Activated CD8-positive, alpha-beta memory T cell treated with anti-CD3 and anti-CD28 coated beads, Interleukin-2, amount 50 U/mL, for 1 hour (primary cell): ENCODE data around the gene FAM184B.
A peak's percentile ranks its signal among the peaks of the same experiment; 100 is the strongest.

ENCODE experiments used
- DNase-seq: peaks from one replicate; pipeline ENCODE4 v3.0.0-alpha.2; 2020; ENCODE audit errors: extremely low read depth

FAM184B gene

DNA sequence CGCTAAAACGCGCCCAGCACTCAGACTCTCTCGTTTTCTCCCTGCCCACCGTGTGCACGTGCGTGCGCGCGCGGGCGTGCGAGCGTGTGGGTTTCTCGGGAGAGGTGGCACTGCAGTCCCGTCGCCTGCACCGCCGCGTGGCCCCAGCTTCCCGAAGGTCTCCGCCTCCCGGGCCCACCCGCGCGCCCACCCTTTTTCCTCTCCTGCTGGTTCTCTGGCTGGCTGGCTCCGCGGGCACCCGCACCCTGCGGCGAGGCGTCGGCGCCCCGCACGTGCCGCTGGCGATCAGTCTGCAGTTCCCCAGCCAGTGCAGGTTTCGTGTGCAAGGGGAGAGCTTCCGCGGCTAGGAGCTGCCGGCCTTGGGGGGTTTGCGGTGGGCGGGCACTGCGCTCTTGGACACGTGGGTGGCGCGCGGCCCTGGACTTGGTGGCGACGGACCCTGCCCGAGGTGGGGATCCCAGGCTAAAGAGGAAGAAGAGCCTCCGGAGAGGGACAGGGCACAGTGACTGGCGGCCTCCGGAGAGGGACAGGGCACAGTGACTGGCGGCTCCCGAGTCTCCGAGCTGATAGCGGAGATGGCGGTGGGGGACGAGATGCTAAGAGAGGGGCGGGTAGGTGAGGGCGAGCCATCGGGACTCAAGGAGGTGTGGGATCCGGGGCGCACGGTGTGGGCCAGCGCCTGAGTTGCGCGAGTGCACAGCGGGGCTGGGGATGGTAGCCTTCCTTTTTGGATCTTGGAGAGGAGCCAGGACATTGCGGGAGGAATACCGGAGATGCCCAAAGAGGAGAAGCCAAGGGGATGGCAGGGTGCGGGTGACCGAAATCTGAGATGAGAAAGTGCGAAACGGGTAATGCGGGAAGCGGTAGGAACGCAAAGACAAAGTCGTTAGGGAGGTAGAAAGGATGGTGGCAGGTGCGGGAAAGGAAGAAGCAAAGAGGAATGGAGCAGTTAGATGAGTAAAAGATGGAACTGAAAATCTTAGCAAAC lies at the start of gene FAM184B:
FAM184B (minus strand) TSS at position 322 of the 988 bp plus-strand sequence. CDS start 322 bp downstream, outside the sequence.
- no peak for DNase-seq

DNA sequence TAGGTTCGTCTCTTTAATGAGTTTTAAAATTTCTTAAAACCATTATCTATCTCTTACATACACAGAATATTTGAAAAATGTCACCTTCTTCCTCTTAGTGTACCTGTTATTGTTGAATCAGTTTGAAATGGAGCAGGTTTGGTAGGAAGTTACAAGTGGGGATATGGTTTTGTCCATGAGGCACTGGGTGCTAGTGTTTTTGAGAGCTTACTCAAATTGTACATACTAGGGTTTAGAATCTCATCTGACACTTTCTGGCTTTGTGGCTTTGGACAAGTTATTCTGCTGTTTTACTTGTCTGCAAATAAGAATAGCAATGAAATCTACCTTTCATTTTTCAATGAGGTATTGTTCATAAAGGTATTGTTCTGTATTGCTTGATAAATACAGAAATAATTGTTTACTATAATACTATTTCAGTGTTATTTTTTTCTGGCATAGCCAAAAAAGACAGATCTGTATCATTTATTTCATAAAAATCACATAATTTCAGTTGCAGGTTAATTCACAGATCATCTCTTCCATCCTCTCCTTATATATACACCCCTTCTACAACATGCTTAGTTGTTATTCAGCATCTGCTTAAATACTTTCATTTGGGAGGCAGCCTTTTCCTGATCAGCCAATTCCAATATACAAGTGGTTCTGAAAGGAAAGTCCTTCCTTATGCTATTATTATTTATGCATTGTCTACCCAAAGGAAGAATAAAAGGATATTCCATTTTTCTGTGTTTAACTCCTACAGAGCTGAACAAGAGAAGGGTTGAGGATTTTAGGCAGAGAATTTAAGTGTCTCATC lies 42.6 kb upstream of the FAM184B start:
- no peak for DNase-seq

DNA sequence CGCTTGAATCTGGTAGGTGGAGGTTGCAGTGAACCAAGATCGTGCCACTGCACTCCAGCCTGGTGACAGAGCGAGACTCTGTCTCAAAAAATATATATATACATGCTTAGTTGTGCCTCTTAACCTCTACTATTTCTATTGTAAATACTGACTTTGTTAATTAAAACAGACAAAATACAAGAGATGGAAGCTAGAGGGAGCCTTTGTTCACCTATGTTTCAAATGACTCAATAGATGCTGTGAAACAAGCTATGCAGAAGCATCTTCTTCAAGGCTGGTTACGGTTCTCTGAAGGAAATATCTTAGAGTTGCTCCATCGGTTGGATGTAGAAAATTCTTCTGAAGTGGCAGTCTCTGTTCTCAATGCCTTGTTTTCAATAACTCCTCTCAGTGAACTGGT lies 35.6 kb upstream of the FAM184B start:
- DNase-seq = no peak

GRCh38 chr4:17816142-17816541 lies 34.7 kb upstream of the FAM184B start:
- DNase-seq = no peak

DNA sequence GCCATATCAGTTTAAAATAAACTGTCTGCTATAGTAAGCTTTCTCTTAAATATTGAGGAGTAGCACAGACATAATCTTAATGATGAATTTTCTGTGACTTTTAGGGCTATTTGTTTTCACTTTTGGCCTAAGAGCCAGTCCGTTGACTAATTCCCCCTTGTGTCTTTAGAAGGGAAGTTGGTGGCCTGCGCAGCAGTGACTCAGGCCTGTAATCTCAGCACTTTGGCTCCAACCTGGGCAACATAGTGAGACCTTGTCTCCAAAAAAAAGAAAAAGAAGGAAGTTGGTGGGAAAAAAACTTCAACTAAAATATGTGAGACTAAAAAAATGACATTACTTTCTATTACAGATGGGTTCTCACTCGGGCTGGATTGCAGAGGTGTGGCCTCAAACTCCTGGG lies 32.7 kb upstream of the FAM184B start:
- DNase-seq = no peak

- no peak for DNase-seq
Measured at GRCh38 chr4:17812801-17813200, 31.4 kb upstream of the FAM184B start.

- no peak for DNase-seq
Measured at GRCh38 chr4:17812125-17812524, 30.7 kb upstream of the FAM184B start.

DNA sequence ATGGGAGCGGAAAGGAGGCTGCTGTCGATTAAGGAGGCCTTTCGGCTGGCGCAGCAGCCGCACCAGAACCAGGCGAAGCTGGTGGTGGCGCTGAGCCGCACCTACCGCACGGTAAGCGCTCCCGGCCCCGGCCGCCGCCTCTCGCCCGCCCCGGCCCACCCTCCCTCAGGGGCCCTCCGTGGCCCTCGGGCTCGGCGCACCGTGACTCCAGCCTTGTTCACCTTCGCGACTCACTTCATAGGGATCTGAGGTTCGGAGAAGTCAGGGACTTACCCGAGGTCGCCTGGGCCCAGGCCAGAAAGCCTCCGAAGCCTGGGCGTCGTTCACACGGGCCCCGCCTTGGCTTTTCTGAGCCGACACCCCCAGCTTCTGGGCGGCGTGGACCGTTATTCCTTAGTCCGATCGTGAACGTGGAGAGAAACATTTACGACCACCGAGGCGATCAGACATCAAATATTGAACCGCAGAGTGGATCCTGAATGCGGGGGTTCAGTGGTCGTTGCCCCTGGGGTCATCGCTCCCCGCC lies 29.7 kb upstream of the FAM184B start:
- no peak for DNase-seq

DNA sequence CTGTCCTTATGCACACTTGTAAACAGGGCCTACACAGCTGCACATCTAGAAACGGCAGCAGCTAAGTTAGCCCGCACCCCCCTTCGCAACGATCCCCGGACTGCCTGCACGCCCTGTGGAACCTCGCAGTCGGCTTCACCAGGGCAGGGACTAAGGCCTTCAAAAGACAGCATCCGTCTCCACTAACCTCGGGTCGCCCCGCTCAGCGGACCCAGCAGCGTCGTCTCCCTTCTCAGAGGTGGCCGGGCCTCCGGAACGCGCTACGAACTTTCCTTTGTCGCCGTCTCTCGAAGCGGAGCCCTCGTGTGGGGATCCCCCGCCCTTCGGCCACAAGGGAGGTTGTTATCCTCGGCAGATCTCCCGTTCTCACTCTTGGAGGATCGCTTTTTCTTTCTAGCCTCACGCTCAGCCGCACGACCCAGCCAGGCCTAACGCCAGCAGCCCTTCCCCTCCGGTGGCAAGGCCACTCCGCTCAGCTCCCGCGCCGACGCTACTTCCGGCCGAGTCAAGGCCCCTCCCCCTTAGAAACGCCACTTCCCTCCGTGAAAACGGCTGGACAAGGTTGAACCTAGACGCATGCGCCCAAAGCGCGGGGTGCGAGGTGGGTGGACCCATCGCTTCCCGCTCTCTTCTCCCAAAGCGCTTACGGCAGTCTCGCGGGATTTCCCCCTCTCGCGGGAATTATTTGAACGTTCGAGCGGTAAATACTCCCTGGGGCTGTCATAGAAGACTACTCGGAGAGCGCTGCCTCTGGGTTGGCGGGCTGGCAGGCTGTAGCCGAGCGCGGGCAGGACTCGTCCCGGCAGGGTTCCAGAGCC lies 29.0 kb upstream of the FAM184B start, which contains the start of the genes DCAF16 and NCAPG:
DCAF16 (minus strand) TSS at position 498 of the 818 bp plus-strand sequence. CDS start 6,616 bp downstream, outside the sequence.
NCAPG (plus strand) TSS at position 720 of the 818 bp plus-strand sequence. CDS start 99 bp downstream, outside the sequence.
- peak; percentile 95 for DNase-seq

DNA sequence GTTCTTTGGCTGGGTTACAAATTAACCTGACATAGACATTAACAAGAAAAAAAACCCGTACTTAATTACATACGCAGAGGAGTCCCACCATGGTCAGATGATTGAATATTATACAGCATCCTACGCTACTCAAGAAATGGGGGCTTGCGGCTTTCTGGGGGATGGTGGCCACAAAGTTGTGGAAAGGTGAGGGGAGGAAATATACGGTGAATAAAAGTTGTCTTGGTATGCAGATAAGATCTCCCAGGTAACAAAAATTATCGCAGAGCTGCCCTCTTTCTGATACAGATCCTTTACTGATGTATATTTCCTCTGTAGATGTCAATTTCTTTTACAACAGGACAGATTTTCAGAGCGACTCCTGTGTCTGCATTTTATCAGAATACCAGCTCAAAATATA lies 28.2 kb upstream of the FAM184B start:
- no peak for DNase-seq

DNA sequence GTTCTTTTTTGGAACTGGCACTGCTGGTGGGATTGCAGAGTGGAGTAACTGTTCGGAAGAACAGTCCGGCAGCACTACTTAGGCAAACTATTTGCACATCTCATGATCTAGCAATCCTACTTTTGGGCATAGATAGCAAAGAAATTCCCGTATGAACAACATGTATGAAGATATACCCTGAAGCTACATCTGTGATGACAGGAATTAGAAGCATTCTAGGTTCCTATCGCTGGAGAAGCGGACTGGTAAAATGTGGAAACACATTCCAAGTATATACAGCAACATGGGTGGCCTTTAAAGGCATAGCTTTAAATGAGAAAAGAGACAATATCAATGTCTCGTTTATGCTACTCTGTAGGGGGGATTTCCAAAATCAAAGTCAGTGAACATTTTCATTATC lies 26.0 kb upstream of the FAM184B start:
- DNase-seq = no peak

DNA sequence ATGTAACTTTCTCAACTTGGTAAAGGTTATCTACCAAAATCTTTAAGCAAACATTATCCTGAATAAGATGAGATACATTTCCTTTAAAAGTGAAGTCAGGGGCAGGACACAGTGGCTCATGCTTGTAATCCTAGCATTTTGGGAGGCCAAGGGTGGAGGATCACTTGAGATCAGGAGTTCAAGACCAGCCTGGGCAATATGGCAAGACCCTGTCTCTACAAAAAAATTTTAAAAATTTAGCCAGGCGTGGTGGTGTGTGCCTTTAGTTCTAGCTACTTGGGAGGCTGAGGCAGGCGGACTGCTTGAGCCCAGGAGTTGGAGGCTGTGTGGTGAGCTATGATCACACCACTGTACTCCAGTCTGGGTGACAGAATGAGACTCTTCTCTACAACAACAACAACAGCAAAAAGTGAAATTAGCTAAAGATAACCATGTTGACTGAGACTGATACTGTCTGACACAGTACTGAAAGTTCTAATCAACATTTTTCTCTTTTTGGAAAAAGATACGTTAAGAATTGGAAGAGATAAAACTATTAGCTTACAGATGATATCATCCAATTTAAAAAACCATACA lies 24.2 kb upstream of the FAM184B start:
- DNase-seq = no peak

GRCh38 chr4:17797808-17798207 lies 16.4 kb upstream of the FAM184B start:
- no peak for DNase-seq

GRCh38 chr4:17794730-17795129 lies 13.3 kb upstream of the FAM184B start:
- DNase-seq = no peak

DNA sequence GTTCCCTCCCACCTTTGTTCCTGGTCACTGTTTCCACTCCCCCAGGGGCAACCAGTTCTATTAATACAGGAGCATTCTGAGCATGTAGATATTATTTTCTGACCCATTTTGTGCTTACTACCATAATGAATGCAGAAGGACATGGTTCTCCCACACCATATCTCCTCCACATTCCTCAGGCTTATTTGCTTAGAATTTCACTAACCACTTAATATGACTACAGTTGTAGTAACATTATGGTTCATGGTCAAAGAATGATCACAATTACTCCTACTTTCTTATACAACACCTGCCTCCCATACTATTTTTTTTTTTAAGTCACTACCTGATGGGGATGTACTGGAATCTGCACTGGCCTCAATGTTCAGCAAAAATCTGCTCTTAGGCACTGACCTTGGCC lies 7.5 kb upstream of the FAM184B start:
- DNase-seq = no peak

GRCh38 chr4:17787315-17787714 lies 5.9 kb upstream of the FAM184B start:
- DNase-seq = no peak

DNA sequence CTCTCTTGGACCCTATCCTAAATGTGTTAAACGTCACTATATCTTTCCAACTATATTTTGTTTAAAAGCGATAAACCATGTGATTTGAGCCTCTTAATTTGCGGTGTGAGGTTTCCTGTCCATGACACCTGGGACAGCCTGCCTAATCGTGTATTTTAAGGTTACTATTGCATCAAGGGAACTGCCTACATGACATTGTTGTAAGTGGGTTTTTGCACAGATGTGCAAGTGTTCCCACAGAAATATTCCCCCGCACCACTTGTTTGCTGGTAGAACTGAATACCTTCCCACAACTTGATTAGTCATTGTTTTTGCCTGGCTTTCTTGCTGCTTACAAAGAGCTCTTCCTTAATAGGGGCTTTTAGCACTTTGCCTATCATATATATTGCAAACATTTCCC lies 5.1 kb upstream of the FAM184B start:
- DNase-seq = no peak

DNA sequence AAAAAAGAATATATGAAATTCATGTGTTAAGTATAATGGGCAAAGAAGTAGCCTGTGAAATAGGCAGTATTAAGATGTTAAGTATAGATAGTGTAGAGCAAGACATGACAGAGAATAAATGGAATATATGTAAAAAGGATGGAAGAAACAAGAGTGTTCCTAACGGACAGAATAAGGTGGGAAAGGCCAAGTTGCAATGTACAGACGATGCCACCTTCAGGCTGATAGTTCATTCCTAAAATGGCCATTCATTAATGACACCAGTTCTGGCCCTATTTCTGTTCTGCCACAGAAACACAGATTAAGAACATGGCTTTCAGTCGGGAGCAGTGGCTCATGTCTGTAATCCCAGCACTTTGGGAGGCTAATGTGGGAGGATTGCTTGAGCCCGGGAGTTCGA lies 4.4 kb upstream of the FAM184B start:
- DNase-seq = no peak

DNA sequence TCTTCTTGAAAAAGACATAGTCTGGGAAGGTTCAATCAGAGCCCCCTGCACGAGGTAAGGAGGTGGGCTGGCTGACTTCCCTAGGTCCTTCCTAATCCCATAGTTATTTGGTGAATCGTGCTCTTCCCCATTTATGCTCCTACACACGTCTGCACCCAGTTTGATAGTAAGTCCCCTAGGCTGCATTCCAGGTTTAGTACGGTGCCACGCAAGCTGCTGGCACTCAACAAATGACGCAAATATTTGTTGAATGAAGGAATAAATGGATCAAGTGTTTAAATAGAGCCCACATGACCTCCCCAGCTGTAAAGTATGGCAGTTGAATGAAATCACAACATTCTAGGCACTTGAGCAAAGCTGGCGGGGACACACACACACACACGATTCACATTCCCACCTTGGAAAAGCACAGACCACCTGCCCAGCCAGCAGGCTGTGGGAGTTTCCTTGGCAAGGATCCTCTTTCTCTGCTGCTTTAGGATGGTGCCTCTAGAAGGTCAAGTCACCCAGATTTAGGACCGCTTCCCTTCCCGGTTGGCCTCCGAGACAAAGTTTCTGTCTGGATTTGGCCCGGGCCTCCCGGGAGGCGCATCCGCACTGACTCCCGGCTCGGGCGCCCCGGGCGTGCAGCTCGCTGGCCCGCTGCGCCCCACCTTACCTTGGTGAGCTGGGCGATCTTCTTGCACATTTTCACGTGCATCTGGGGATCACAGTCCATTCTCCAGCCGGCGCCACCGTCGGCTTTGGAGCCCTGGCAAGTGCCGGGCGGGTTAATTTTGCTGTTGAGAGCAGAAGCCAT lies 721 bp downstream of the FAM184B start:
- no peak for DNase-seq

DNA sequence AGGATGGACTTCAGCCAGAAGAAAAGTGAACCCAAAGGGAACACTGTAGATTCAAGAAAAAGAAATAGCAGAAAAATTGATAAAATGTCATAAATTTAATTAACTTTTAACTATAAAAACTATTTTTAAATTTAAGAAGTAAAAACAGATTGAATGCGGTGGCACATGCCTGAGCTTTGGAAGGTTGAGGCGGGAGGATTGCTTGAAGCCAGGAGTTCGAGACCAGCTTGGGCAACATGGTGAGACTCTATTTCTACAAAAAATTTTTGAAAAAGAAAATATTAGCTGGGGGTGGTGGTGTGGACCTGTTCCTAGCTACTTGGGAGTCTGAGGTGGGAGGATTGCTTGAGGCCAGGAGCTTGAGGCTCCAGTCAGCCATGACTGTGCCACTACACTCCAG lies 3.0 kb downstream of the FAM184B start:
- DNase-seq = no peak
